SJCRH30 (cell line): Measurements from ENCODE around the gene ZNRD2. TPM values are rescaled to one million over a fixed set of nuclear protein-coding genes. Genes with fewer than 3 reads are reported as not detected.

Experiments used
- DNase-seq, 2 experiments: peaks; one replicate each; pipeline ENCODE4 v3.0.0-alpha.2; 2015 to 2020
- H3K27ac ChIP-seq: fragments of 250-450 bp; sonication (Bioruptor Pico); 2 replicates; pipeline ENCODE4 v1.5.1; 2020; ENCODE audit warnings: mild to moderate bottlenecking, moderate library complexity
- H3K27me3 ChIP-seq: fragments of 250-450 bp; sonication (Bioruptor Pico); 2 replicates; pipeline ENCODE4 v1.5.1; 2020; ENCODE audit warnings: mild to moderate bottlenecking, moderate library complexity
- H3K36me3 ChIP-seq: fragments of 250-450 bp; sonication (Bioruptor Pico); 2 replicates; pipeline ENCODE4 v1.5.1; 2020; ENCODE audit warnings: mild to moderate bottlenecking, moderate library complexity
- H3K4me1 ChIP-seq: fragments of 250-450 bp; sonication (Bioruptor Pico); 2 replicates; pipeline ENCODE4 v1.5.1; 2020; ENCODE audit warnings: mild to moderate bottlenecking, moderate library complexity
- H3K4me3 ChIP-seq: fragments of 250-450 bp; sonication (Bioruptor Pico); 2 replicates; pipeline ENCODE4 v1.5.1; 2020; ENCODE audit warnings: mild to moderate bottlenecking, moderate library complexity
- H3K9me3 ChIP-seq: fragments of 250-450 bp; sonication (Bioruptor Pico); replicated peaks from 2 replicates; pipeline ENCODE4 v1.5.1; 2020; ENCODE audit warnings: mild to moderate bottlenecking, moderate library complexity
- total RNA-seq: library from RNA; depleted of rRNA; stranded (reverse); fragments of >200 nt; shearing (Covaris generic); gene quantifications from 2 replicates; pipeline ENCODE4 v1.2.3, GENCODE V29; 2014

ZNRD2 gene
- total RNA-seq, 1 experiment from 2014 or later = 32.6 TPM

GRCh38 chr11:65546217-65546958, 23.9 kb upstream of the ZNRD2 start:
- no peak overlapping the region for H3K27ac ChIP-seq
- H3K27me3 ChIP-seq = no peaks in the 10 kb centered on the region
- H3K4me1 ChIP-seq = no peaks in the 10 kb centered on the region
- H3K36me3 ChIP-seq = peaks cover 4% of the 10 kb centered on the region; the same call in 1 of the 2 replicates
- H3K9me3 ChIP-seq = no peaks in the 10 kb centered on the region
- no peak for DNase-seq
- no peak overlapping the region for H3K4me3 ChIP-seq

- no peaks in the 10 kb centered on the region for H3K27me3 ChIP-seq
- no peak overlapping the region for H3K27ac ChIP-seq
- peaks cover 4% of the 10 kb centered on the region; the same call in 1 of the 2 replicates for H3K4me1 ChIP-seq
- DNase-seq = no peak
- no peaks in the 10 kb centered on the region for H3K9me3 ChIP-seq
- peaks cover 4% of the 10 kb centered on the region; the same call in 1 of the 2 replicates for H3K36me3 ChIP-seq
- H3K4me3 ChIP-seq = no peak overlapping the region
Observed at GRCh38 chr11:65547446-65548125, 22.7 kb upstream of the ZNRD2 start.

GRCh38 chr11:65548395-65548794, 21.9 kb upstream of the ZNRD2 start:
- no peak for DNase-seq
- Histone ChIP-seq H3K36me3 (peaks cover 4% of the 10 kb centered on the region; the same call in 1 of the 2 replicates), H3K4me3 (no peak overlapping the region), H3K9me3 (no peaks in the 10 kb centered on the region), H3K27me3 (no peaks in the 10 kb centered on the region), H3K4me1 (peaks cover 5% of the 10 kb centered on the region; the same call in 1 of the 2 replicates), H3K27ac (no peak overlapping the region)

GRCh38 chr11:65549096-65549495, 21.2 kb upstream of the ZNRD2 start:
- no peak overlapping the region for H3K4me3 ChIP-seq
- no peaks in the 10 kb centered on the region for H3K27me3 ChIP-seq
- peaks cover 4% of the 10 kb centered on the region; the same call in 1 of the 2 replicates for H3K36me3 ChIP-seq

GRCh38 chr11:65551572-65552387, 18.5 kb upstream of the ZNRD2 start:
- H3K36me3 ChIP-seq = peaks cover 4% of the 10 kb centered on the region; the same call in 1 of the 2 replicates
- no peak overlapping the region for H3K4me3 ChIP-seq
- H3K27me3 ChIP-seq = no peaks in the 10 kb centered on the region
- H3K9me3 ChIP-seq = no peaks in the 10 kb centered on the region
- H3K27ac ChIP-seq = no peak overlapping the region
- peaks cover 24% of the 10 kb centered on the region for H3K4me1 ChIP-seq
- peak; percentile 73 to 74 for DNase-seq

More at GRCh38 chr11:65549096-65549495, 21.2 kb upstream of the ZNRD2 start:
- peaks cover 5% of the 10 kb centered on the region; the same call in 1 of the 2 replicates for H3K4me1 ChIP-seq
- H3K9me3 ChIP-seq = no peaks in the 10 kb centered on the region
- no peak overlapping the region for H3K27ac ChIP-seq
- no peak for DNase-seq

- Histone ChIP-seq H3K27ac (no peak overlapping the region), H3K4me1 (peaks cover 28% of the 10 kb centered on the region), H3K36me3 (peaks cover 4% of the 10 kb centered on the region; the same call in 1 of the 2 replicates), H3K27me3 (no peaks in the 10 kb centered on the region), H3K4me3 (no peak overlapping the region), H3K9me3 (no peaks in the 10 kb centered on the region)
- DNase-seq = no peak
Observed at GRCh38 chr11:65552388-65552951, 17.8 kb upstream of the ZNRD2 start.

GRCh38 chr11:65553301-65554001, 16.8 kb upstream of the ZNRD2 start:
- DNase-seq = no peak
- Histone ChIP-seq H3K27ac (no peak overlapping the region), H3K36me3 (peaks cover 4% of the 10 kb centered on the region; the same call in 1 of the 2 replicates), H3K9me3 (no peaks in the 10 kb centered on the region), H3K27me3 (no peaks in the 10 kb centered on the region), H3K4me1 (peaks cover 28% of the 10 kb centered on the region), H3K4me3 (no peak overlapping the region)

- Histone ChIP-seq H3K4me3 (no peak overlapping the region), H3K4me1 (peaks cover 34% of the 10 kb centered on the region), H3K27ac (no peak overlapping the region), H3K27me3 (no peaks in the 10 kb centered on the region), H3K9me3 (no peaks in the 10 kb centered on the region), H3K36me3 (peaks cover 4% of the 10 kb centered on the region; the same call in 1 of the 2 replicates)
- DNase-seq = no peak
Observed at GRCh38 chr11:65554057-65554818, 16.0 kb upstream of the ZNRD2 start.

- Histone ChIP-seq H3K27me3 (no peaks in the 10 kb centered on the region), H3K27ac (no peak overlapping the region), H3K4me3 (no peak overlapping the region), H3K36me3 (peaks cover 1% of the 10 kb centered on the region; the same call in 1 of the 2 replicates), H3K4me1 (peaks cover 41% of the 10 kb centered on the region), H3K9me3 (no peaks in the 10 kb centered on the region)
- no peak for DNase-seq
Observed at GRCh38 chr11:65554842-65555430, 15.3 kb upstream of the ZNRD2 start.

- no peak overlapping the region for H3K4me3 ChIP-seq
- H3K4me1 ChIP-seq = peaks cover 49% of the 10 kb centered on the region
- H3K27me3 ChIP-seq = no peaks in the 10 kb centered on the region
- no peak overlapping the region for H3K27ac ChIP-seq
- H3K9me3 ChIP-seq = no peaks in the 10 kb centered on the region
- H3K36me3 ChIP-seq = no peaks in the 10 kb centered on the region
- peak; percentile 73 for DNase-seq
Observed at GRCh38 chr11:65555693-65556231, 14.5 kb upstream of the ZNRD2 start.

GRCh38 chr11:65556470-65557279, 13.6 kb upstream of the ZNRD2 start:
- no peak for DNase-seq
- no peak overlapping the region for H3K27ac ChIP-seq
- peaks cover 56% of the 10 kb centered on the region for H3K4me1 ChIP-seq
- no peaks in the 10 kb centered on the region for H3K9me3 ChIP-seq
- no peaks in the 10 kb centered on the region for H3K27me3 ChIP-seq
- peak overlapping the region; percentile 66 for H3K4me3 ChIP-seq
- H3K36me3 ChIP-seq = no peaks in the 10 kb centered on the region

- H3K36me3 ChIP-seq = no peaks in the 10 kb centered on the region
- DNase-seq = no peak
- H3K27ac ChIP-seq = no peak overlapping the region
- no peaks in the 10 kb centered on the region for H3K9me3 ChIP-seq
- H3K27me3 ChIP-seq = no peaks in the 10 kb centered on the region
- peaks cover 57% of the 10 kb centered on the region for H3K4me1 ChIP-seq
- peak overlapping the region; percentile 66 for H3K4me3 ChIP-seq
Observed at GRCh38 chr11:65557280-65558001, 12.8 kb upstream of the ZNRD2 start.
